ENCODE results near the gene ZNF563.

DNA sequence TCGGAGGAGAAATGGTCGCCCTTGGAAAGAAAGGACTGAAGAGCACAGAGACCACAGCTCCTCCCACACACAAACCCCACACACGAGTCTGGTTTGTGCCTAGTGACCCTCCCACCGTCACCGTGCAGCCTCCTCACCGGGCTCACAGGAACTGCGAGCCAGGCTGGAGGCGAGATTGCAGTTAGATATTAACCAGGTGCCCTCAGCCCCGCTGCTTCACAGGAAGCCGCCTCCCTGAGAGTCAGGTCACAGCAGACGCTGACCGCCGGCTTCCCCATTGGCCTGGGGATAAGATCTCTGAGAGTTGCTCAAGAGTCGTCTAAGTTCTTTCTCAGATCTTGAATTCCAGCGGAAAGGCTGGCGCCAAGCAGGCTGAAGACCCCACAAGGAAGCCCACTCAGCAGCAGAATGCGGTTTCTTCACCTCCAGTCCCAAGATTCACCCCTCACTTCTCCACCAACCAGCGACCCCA lies 39.6 kb downstream of the ZNF563 start:
- TF ChIP-seq, protein P1, sequence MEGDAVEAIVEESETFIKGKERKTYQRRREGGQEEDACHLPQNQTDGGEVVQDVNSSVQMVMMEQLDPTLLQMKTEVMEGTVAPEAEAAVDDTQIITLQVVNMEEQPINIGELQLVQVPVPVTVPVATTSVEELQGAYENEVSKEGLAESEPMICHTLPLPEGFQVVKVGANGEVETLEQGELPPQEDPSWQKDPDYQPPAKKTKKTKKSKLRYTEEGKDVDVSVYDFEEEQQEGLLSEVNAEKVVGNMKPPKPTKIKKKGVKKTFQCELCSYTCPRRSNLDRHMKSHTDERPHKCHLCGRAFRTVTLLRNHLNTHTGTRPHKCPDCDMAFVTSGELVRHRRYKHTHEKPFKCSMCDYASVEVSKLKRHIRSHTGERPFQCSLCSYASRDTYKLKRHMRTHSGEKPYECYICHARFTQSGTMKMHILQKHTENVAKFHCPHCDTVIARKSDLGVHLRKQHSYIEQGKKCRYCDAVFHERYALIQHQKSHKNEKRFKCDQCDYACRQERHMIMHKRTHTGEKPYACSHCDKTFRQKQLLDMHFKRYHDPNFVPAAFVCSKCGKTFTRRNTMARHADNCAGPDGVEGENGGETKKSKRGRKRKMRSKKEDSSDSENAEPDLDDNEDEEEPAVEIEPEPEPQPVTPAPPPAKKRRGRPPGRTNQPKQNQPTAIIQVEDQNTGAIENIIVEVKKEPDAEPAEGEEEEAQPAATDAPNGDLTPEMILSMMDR (IDR thresholded peaks at IDR 0.05) = no peak
- TF ChIP-seq POLR2A (IDR thresholded peaks at IDR 0.05) (no peak), POLR2AphosphoS5 (IDR thresholded peaks at IDR 0.05) (peak; percentile 63)

All from gastroesophageal sphincter (tissue), 3 donors.